ENCODE measurements around the gene OSBPL9. TPM values are rescaled to one million over a fixed set of nuclear protein-coding genes. Genes with fewer than 3 reads are reported as not detected.

Gene OSBPL9
- total and polyA plus RNA-seq, 2 donors (not counting 1 experiment from before 2014, with no cell fraction given) = 23.1 to 59.6 TPM

DNA sequence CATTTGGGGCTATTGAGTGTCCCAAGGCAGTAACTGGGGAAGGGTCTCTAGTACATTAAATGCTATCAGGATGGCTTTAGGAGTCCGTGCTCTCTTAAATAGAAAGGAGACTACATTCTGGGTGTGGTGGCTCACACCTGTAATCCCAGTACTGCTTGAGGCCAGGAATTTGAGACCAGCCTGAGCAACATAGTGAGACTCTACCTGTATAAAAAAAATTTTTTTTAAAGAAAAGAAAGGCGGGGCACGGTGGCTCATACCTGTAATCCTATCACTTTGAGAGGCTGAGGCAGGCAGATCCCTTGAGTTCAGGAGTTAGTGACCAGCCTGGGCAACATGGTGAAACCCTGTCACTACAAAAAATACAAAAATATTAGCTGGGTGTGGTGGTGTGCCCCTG, 21.5 kb downstream of the OSBPL9 start:
- peaks cover 22% of the 10 kb centered on the region for H4K20me1 ChIP-seq (ENCODE audit: control insufficient read depth, insufficient read depth, low read length, poor library complexity, severe bottlenecking)
- H2AFZ ChIP-seq (ENCODE audit: insufficient read depth, low read depth, low read length, poor library complexity, severe bottlenecking) = no peak overlapping the region
- H3K9me3 ChIP-seq (ENCODE audit: control extremely low read depth in 1 of 3, control insufficient read depth in 2 of 3, insufficient read depth in 1 of 3, low read length in 2 of 3) = no peaks in the 10 kb centered on the region
- no peaks in the 10 kb centered on the region for H3K4me1 ChIP-seq (ENCODE audit: control insufficient read depth in 2 of 2, insufficient read depth in 2 of 2, low read length in 2 of 2)
- no peak for TF ChIP-seq EZH2 (IDR thresholded peaks at IDR 0.05; ENCODE audit: borderline replicate concordance, insufficient read depth, low read depth, low read length, poor library complexity, severe bottlenecking)
- TF ChIP-seq, protein P1, sequence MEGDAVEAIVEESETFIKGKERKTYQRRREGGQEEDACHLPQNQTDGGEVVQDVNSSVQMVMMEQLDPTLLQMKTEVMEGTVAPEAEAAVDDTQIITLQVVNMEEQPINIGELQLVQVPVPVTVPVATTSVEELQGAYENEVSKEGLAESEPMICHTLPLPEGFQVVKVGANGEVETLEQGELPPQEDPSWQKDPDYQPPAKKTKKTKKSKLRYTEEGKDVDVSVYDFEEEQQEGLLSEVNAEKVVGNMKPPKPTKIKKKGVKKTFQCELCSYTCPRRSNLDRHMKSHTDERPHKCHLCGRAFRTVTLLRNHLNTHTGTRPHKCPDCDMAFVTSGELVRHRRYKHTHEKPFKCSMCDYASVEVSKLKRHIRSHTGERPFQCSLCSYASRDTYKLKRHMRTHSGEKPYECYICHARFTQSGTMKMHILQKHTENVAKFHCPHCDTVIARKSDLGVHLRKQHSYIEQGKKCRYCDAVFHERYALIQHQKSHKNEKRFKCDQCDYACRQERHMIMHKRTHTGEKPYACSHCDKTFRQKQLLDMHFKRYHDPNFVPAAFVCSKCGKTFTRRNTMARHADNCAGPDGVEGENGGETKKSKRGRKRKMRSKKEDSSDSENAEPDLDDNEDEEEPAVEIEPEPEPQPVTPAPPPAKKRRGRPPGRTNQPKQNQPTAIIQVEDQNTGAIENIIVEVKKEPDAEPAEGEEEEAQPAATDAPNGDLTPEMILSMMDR (IDR thresholded peaks at IDR 0.05) = no peak
- H3K27ac Mint-ChIP-seq = no peak overlapping the region
- H3K4me2 ChIP-seq (replicated peaks; ENCODE audit: low read depth, low read length, poor library complexity, severe bottlenecking) = no peak overlapping the region
- ChIA-PET CTCF (no interaction called here), POLR2A (no interaction called here)
- 100% methylated on average over 1 of the region's 3 CpGs for WGBS (ENCODE audit: insufficient coverage)
- H3K4me3 ChIP-seq (ENCODE audit: control extremely low read depth in 1 of 5, extremely low read depth in 1 of 5, insufficient read depth in 1 of 5, low read depth in 2 of 5, low read length in 4 of 5) = no peak overlapping the region
- no peaks in the 10 kb centered on the region for H3K27me3 Mint-ChIP-seq
- H3K79me2 ChIP-seq (ENCODE audit: control insufficient read depth, insufficient read depth, low read length) = peaks cover 74% of the 10 kb centered on the region
- H3K27ac ChIP-seq (ENCODE audit: low read length in 2 of 2) = no peak overlapping the region
- H3K36me3 ChIP-seq (replicated peaks in 1 of 2; ENCODE audit: control extremely low read depth in 1 of 2, control insufficient read depth in 1 of 2, extremely low read depth in 1 of 2, insufficient read depth in 2 of 2, low read length in 1 of 2) = no peaks in the 10 kb centered on the region
- no peaks in the 10 kb centered on the region for H3K9me3 Mint-ChIP-seq (ENCODE audit: insufficient read depth)
- H3K4me1 Mint-ChIP-seq = peaks cover 9% of the 10 kb centered on the region
- H3K9ac ChIP-seq (ENCODE audit: low read length) = no peak overlapping the region
- intact Hi-C loops (cut with micrococcal nuclease) = no loop called here
- no peak for DNase-seq
- ATAC-seq (ENCODE audit: low read depth) = no peak
- no peak overlapping the region for H3K4me3 Mint-ChIP-seq
- no peaks in the 10 kb centered on the region for H3K27me3 ChIP-seq (replicated peaks in 1 of 4; ENCODE audit: control extremely low read depth in 1 of 4, control insufficient read depth in 3 of 4, insufficient read depth in 4 of 4, low read length in 3 of 4)

DNA sequence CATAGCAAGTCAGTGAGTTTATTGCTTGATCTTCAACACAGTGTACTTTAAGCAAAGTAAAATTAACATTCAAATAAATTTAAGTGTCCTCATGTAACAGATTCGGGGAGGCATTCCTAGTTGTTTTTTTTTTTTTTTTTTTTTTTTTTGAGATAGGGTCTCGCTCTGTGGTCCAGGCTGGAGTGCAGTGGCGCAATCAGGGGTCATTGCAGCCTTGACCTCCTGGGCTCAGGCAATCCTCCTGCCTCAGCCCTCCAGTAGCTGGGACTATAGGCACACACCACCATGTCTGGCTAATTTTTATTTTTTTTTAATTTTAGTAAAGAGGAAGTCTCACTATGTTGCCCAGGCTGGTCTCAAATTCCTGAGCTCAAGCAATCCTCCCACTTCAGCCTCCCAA, 22.8 kb downstream of the OSBPL9 start:
- Mint-ChIP-seq H3K27ac (no peak overlapping the region), H3K4me3 (no peak overlapping the region), H3K4me1 (peaks cover 7% of the 10 kb centered on the region), H3K27me3 (no peaks in the 10 kb centered on the region), H3K9me3 (ENCODE audit: insufficient read depth) (no peaks in the 10 kb centered on the region)
- Histone ChIP-seq H3K4me3 (ENCODE audit: control extremely low read depth in 1 of 5, extremely low read depth in 1 of 5, insufficient read depth in 1 of 5, low read depth in 2 of 5, low read length in 4 of 5) (no peak overlapping the region), H3K9me3 (ENCODE audit: control extremely low read depth in 1 of 3, control insufficient read depth in 2 of 3, insufficient read depth in 1 of 3, low read length in 2 of 3) (no peaks in the 10 kb centered on the region), H3K4me1 (ENCODE audit: control insufficient read depth in 2 of 2, insufficient read depth in 2 of 2, low read length in 2 of 2) (no peaks in the 10 kb centered on the region), H3K79me2 (ENCODE audit: control insufficient read depth, insufficient read depth, low read length) (peaks cover 68% of the 10 kb centered on the region), H2AFZ (ENCODE audit: insufficient read depth, low read depth, low read length, poor library complexity, severe bottlenecking) (no peak overlapping the region), H4K20me1 (ENCODE audit: control insufficient read depth, insufficient read depth, low read length, poor library complexity, severe bottlenecking) (peaks cover 18% of the 10 kb centered on the region), H3K9ac (ENCODE audit: low read length) (no peak overlapping the region), H3K36me3 (replicated peaks in 1 of 2; ENCODE audit: control extremely low read depth in 1 of 2, control insufficient read depth in 1 of 2, extremely low read depth in 1 of 2, insufficient read depth in 2 of 2, low read length in 1 of 2) (no peaks in the 10 kb centered on the region), H3K27me3 (replicated peaks in 1 of 4; ENCODE audit: control extremely low read depth in 1 of 4, control insufficient read depth in 3 of 4, insufficient read depth in 4 of 4, low read length in 3 of 4) (no peaks in the 10 kb centered on the region), H3K4me2 (replicated peaks; ENCODE audit: low read depth, low read length, poor library complexity, severe bottlenecking) (no peak overlapping the region), H3K27ac (ENCODE audit: low read length in 2 of 2) (no peak overlapping the region)
- ATAC-seq (ENCODE audit: low read depth) = no peak
- intact Hi-C loops (cut with micrococcal nuclease) = no loop called here
- ChIA-PET CTCF (no interaction called here), POLR2A (no interaction called here)
- no peak for DNase-seq
- WGBS (ENCODE audit: insufficient coverage) = no CpG with 5 or more reads among the region's 3 CpGs
- TF ChIP-seq, protein P1 (IDR thresholded peaks at IDR 0.05) = no peak
- TF ChIP-seq EZH2 (IDR thresholded peaks at IDR 0.05; ENCODE audit: borderline replicate concordance, insufficient read depth, low read depth, low read length, poor library complexity, severe bottlenecking) = no peak

Data from B cell (primary cell).